Lower lobe of right lung (tissue), 2 donors: ENCODE results near the gene CFAP53. TPM values are rescaled to one million over a fixed set of nuclear protein-coding genes. Genes with fewer than 3 reads are reported as not detected.

Experiments used
- ATAC-seq, 2 donors: fragments of 200-7000 bp; cut with Tn5 transposase; one replicate each; pipeline ENCODE4 v1.9.1; 2020 to 2022; ENCODE audit warnings: mild to moderate bottlenecking in 2 of 2, moderate library complexity in 2 of 2
- DNase-seq: peaks from one replicate; pipeline ENCODE4 v3.0.0-alpha.2; 2020
- H3K27ac ChIP-seq: fragments of 200-600 bp; one replicate; pipeline ENCODE4 v1.8.0; 2022
- H3K27me3 ChIP-seq: fragments of 200-600 bp; one replicate; pipeline ENCODE4 v1.8.0; 2022; ENCODE audit warnings: low read depth
- H3K36me3 ChIP-seq: fragments of 200-600 bp; one replicate; pipeline ENCODE4 v1.8.0; 2022; ENCODE audit warnings: mild to moderate bottlenecking
- H3K4me1 ChIP-seq: fragments of 200-600 bp; one replicate; pipeline ENCODE4 v1.8.0; 2022
- H3K4me3 ChIP-seq: fragments of 200-600 bp; one replicate; pipeline ENCODE4 v1.8.0; 2022; ENCODE audit warnings: mild to moderate bottlenecking
- H3K9me3 ChIP-seq: fragments of 200-600 bp; one replicate; pipeline ENCODE4 v1.8.0; 2022
- CTCF ChIP-seq: fragments of 200-600 bp; IDR thresholded peaks from one replicate; pipeline ENCODE4 v1.8.0; 2022; ENCODE audit warnings: antibody characterized with exemption, mild to moderate bottlenecking
- intact Hi-C: fragments of 100-400 bp; cut with DNase I; formaldehyde crosslinking; loops from one replicate; pipeline ENCODE4 v1.11.0; 2022
- total RNA-seq: library from RNA; stranded (reverse); fragmentation: NEBNext Ultra II Directional; extraction: Animal tissue kit (Norgen Biotek cat#: 25700); gene quantifications from one replicate; pipeline ENCODE4 v1.2.1, GENCODE V29; 2021
- donor health status: DM: no; HTN: yes; CAD: no; lungs with severe emphysema.

CFAP53 gene
- total RNA-seq, 1 donor from 2014 or later = 3.7 TPM

GRCh38 chr18:50286391-50287027, 20.2 kb upstream of the CFAP53 start:
- ATAC-seq (no peak), DNase-seq (no peak)
- Histone ChIP-seq H3K9me3 (no peaks in the 10 kb centered on the region), H3K27me3 (no peaks in the 10 kb centered on the region), H3K4me3 (peak overlapping the region; percentile 72), H3K36me3 (peaks cover 41% of the 10 kb centered on the region), H3K27ac (peak overlapping the region; percentile 85), H3K4me1 (peaks cover 24% of the 10 kb centered on the region)
- intact Hi-C loops = no loop called here
- no peak for TF ChIP-seq CTCF

DNA sequence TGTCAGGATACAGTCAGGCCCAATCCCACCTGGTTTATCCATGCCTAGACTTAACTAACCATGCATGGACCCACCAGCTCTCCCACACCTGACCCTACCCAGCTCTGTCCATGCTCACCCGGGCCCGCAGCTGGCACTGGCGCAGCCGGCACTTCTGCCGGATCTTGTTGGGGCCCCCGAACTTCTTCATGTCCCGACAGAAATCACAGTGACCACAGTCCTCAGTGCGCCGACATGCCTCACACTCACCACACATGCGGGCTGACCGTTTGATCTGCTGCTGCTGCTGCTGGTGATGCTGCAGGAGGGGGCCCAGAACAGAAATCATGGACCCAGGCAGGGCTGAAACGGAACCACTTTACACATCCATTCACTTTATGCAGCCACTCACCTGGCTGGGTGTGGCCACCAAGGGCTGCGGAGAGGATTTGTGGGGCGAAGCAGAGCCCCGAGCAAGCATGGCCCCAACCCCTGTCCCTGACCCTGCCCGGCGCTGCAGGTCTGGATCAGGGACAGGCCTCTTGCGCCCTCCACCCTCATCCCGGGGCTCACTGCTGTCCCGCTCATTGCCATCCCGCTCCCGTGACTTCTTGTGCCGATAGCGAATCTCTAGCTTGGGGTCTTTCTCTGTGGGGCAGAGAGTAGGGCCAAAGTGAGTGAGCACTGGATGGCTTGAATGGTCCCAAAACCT, 19.5 kb upstream of the CFAP53 start:
- H3K4me1 ChIP-seq = peaks cover 25% of the 10 kb centered on the region
- intact Hi-C loops = no loop called here
- ATAC-seq (no peak), DNase-seq (no peak)
- no peak overlapping the region for H3K27ac ChIP-seq
- no peak overlapping the region for H3K4me3 ChIP-seq
- no peaks in the 10 kb centered on the region for H3K27me3 ChIP-seq
- H3K36me3 ChIP-seq = peaks cover 41% of the 10 kb centered on the region
- no peak for TF ChIP-seq CTCF
- H3K9me3 ChIP-seq = no peaks in the 10 kb centered on the region

GRCh38 chr18:50285071-50285470, 18.8 kb upstream of the CFAP53 start:
- H3K27me3 ChIP-seq = no peaks in the 10 kb centered on the region
- no peak overlapping the region for H3K4me3 ChIP-seq
- H3K9me3 ChIP-seq = no peaks in the 10 kb centered on the region
- intact Hi-C loops = no loop called here
- H3K4me1 ChIP-seq = peaks cover 32% of the 10 kb centered on the region
- no peak for TF ChIP-seq CTCF
- no peak for ATAC-seq
- DNase-seq = no peak
- no peak overlapping the region for H3K27ac ChIP-seq
- peaks cover 41% of the 10 kb centered on the region for H3K36me3 ChIP-seq

DNA sequence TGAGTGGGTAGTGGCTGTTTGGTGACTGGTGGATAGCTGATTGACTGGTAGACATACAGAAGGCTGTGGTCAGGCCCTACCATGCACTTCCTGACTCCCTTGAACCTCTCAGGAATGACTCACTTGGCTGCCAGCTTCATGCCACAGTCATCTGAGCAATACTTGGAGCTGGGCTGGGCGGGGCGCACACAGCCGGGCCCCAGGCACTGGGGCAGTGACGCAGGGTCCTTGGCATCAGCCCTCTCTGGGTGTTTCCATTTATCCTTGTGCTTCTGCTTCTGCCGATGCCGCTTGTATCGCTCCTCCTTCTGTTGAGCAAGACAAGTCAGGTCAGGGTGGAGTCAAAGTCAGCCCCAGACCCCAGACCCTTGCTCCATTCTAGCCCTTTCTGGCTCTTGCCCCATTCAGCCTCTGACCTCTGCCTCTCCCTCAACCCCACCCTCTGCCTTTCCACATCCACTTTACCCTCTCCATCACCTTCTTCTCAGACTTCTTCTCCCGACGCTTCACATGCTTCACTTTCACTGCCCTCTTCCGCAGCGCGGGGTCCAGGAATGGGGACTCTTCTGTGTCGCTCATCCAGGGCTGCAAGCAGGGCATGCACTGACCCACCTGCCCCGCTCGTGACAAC, 18.1 kb upstream of the CFAP53 start:
- intact Hi-C loops = no loop called here
- TF ChIP-seq CTCF = no peak

GRCh38 chr18:50283469-50284209, 17.3 kb upstream of the CFAP53 start:
- intact Hi-C loops = no loop called here
- Histone ChIP-seq H3K4me1 (peaks cover 41% of the 10 kb centered on the region), H3K9me3 (no peaks in the 10 kb centered on the region), H3K4me3 (no peak overlapping the region), H3K27ac (no peak overlapping the region), H3K36me3 (peaks cover 52% of the 10 kb centered on the region), H3K27me3 (no peaks in the 10 kb centered on the region)
- DNase-seq (no peak), ATAC-seq (no peak)
- no peak for TF ChIP-seq CTCF

More for the DNA sequence above, 18.1 kb upstream of the CFAP53 start:
- ATAC-seq = no peak
- no peak overlapping the region for H3K27ac ChIP-seq
- no peaks in the 10 kb centered on the region for H3K27me3 ChIP-seq
- no peaks in the 10 kb centered on the region for H3K9me3 ChIP-seq
- no peak overlapping the region for H3K4me3 ChIP-seq
- H3K4me1 ChIP-seq = peaks cover 39% of the 10 kb centered on the region
- no peak for DNase-seq
- H3K36me3 ChIP-seq = peaks cover 45% of the 10 kb centered on the region
